Epithelial cell of esophagus (primary cell): ENCODE results near the gene CDK17.

Experiments
- DNase-seq: peaks from one replicate; pipeline ENCODE4 v3.0.0; 2010; ENCODE audit warnings: low read depth
- H3K4me3 ChIP-seq: 2 replicates; pipeline ENCODE4 v1.5.1; 2011; ENCODE audit warnings: mild to moderate bottlenecking, low read length, control low read depth
- TF ChIP-seq, protein P1 (sequence below): IDR thresholded peaks from 2 replicates; pipeline ENCODE4 v1.5.1; 2011; ENCODE audit warnings: low read depth, mild to moderate bottlenecking, low read length, control low read depth, inconsistent platforms; ENCODE audit not compliant: insufficient read depth; ENCODE audit errors: missing control alignments

CDK17 gene

DNA sequence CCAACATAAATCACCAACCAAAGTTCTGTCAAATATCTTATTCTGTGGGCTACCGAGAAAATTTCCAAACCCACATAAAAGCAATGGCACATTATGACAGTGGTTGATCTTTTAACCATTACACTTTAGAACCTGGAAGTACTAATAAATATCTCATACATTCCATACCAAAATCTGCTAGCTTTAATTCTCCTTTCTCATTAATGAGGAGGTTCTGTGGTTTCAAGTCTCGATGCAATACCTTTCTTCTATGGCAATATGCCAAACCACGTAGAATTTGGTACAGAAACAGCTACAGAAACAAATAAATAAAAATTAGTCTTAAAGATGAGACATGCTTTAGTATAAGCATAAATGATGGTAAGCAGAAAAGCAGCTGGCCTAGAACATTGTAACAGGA is 105.4 kb downstream of the CDK17 start:
- TF ChIP-seq, protein P1, sequence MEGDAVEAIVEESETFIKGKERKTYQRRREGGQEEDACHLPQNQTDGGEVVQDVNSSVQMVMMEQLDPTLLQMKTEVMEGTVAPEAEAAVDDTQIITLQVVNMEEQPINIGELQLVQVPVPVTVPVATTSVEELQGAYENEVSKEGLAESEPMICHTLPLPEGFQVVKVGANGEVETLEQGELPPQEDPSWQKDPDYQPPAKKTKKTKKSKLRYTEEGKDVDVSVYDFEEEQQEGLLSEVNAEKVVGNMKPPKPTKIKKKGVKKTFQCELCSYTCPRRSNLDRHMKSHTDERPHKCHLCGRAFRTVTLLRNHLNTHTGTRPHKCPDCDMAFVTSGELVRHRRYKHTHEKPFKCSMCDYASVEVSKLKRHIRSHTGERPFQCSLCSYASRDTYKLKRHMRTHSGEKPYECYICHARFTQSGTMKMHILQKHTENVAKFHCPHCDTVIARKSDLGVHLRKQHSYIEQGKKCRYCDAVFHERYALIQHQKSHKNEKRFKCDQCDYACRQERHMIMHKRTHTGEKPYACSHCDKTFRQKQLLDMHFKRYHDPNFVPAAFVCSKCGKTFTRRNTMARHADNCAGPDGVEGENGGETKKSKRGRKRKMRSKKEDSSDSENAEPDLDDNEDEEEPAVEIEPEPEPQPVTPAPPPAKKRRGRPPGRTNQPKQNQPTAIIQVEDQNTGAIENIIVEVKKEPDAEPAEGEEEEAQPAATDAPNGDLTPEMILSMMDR: no peak
- no peak overlapping the region for H3K4me3 ChIP-seq
- no peak for DNase-seq

DNA sequence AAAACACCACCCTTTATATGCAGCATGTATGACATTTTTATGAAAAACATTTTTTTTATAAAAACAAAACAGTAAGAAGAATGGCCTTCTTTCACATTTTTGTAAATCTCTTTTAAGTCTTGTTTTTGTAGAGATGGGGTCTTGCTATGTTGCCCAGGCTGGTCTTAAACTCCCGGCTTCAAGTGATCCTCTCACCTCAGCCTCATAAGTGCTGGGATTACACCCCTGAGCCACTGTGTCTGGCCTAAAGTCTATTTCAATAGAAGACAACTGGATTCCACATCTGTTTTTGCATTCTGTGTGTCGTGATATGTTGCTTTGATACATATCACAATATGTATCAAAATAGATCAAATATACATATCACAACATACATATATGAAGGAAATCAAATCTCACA is 107.1 kb downstream of the CDK17 start:
- TF ChIP-seq, protein P1: no peak
- DNase-seq: no peak

DNA sequence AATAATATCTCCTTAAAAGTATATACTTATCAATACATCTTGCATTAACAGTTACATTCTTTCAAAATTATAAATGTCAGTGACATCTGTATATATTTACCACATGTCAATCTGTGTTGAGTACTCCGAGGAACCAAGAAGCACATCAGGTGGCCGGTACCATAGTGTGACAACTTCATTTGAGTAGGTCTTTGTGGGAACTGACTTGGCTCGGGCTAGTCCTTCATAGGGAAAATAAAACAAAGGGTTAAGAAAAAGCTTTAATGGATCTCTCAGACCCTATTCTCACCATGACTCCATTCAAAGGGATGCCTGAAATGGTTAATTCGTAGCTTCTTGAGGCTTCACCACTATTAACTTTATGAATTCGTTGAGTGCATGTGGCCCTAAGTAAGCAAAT is 111.2 kb downstream of the CDK17 start:
- no peak for DNase-seq
- no peak overlapping the region for H3K4me3 ChIP-seq
- TF ChIP-seq, protein P1: no peak

More for the DNA sequence above, 107.1 kb downstream of the CDK17 start:
- H3K4me3 ChIP-seq: no peak overlapping the region

DNA sequence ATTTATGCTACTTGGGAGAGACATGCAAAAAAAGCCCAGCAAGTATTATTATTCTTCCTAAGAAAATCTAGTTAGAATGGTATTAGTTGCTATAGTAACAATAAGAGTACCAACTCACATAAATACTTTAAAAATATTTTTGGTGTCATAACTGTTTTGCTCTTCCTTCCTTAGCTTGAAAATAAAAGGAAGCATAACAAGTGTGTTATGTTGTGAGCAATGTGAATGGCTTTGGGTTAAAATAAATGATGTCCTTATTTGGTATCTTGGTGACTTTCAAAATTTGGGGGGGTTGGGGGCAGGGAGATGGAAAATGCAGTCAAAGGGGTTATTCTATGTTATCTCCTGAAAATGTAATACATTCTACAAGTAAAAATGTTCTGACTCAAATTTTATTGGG is 115.1 kb downstream of the CDK17 start:
- H3K4me3 ChIP-seq: no peak overlapping the region
- TF ChIP-seq, protein P1: no peak
- no peak for DNase-seq

DNA sequence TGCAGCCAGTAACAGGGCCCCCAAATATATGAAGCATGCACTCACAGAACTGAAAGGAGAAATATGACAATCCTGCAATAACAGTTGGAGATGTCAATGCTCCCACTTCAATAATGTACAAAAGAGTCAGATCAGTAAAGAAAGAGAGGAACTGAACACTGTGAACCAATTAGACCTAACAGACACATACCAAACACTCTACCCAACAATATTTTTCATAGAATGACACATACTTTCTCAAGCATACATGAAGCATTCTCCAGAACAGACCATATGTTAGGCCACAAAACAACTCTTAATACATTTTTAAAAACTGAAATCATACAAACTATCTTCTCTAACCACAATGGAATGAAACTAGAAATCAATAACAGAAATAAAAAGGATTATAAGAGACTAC is 125.9 kb downstream of the CDK17 start:
- no peak overlapping the region for H3K4me3 ChIP-seq
- no peak for DNase-seq
- TF ChIP-seq, protein P1: no peak

DNA sequence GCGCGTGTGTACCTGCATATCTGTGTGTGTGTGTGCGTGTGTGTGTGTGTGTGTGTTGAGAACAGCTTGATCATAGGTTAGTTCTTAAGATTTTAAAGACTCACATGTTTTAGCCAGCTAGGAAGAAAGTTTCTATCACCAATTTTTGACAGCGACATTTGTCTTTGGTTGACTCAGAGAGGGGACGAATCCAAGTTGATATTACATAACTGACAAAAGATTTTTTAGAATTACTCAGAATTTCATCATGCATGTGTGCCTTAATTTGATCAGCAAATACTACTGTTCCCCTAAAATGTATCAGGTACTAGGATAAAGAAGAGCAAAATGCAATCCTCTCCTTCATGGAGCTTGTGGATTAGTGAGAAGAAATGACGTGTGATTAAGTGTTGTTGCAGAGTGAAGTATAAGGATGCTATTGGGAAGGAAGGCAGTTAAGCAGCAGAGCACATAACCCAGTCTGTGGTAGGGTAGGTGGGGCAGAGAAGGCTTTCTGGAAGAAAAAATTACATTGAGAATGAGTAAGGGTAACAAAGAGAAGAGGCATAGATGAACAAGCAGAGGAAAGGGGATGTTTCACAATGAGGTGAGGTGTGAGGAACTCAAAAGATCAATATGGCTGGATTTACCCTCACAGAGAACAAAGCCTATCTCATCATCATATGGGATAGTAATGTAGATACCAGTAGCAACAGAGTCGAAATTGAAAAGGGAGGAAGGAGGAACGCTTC is 128.6 kb downstream of the CDK17 start:
- no peak for DNase-seq
- no peak overlapping the region for H3K4me3 ChIP-seq
- TF ChIP-seq, protein P1: no peak

DNA sequence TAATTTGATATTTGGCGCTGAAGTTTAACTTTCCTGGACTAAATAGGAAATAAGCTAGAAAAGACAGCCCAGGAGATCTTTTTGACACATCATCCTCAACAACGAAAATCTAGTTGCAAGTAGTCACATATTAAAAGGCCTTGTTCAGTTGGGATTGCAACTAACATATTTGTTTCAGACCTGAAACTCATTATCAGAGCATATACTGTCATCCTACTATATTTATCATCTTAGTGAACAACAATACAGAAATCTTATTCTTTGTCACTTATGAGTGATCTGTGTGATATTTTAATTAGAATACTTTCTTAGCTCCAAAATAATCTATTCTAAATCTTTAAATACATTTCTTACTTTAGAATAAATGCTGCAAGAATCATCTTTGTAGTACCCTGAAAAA is 134.0 kb downstream of the CDK17 start:
- H3K4me3 ChIP-seq: no peak overlapping the region
- DNase-seq: no peak
- TF ChIP-seq, protein P1: no peak
